Measurements from ENCODE around the gene ATP8B4. TPM values are rescaled to one million over a fixed set of nuclear protein-coding genes. Genes with fewer than 3 reads are reported as not detected.

The ATP8B4 gene
- total and polyA plus RNA-seq, 3 donors from 2014 or later: 2.4 to 6.1 (median 2.5) TPM

DNA sequence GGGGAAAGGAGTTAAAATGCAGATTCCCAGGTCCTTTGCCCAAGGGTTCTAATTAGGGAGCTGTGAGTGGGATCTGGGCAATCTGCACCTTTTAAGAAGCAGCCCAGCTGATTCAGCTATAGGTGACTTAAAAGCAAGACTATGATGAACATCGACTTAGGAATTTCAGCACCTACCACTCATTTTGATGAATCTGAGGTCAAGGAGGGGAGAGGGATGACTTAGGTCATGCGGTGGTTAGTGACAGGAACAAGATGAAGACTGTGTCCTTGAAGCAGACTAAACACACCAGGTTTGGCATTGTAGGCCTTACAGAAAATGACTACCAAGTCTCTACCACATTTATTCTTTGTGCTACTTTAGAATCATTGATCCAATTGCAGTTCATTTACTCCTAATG, 301.9 kb downstream of the ATP8B4 start:
- no peak overlapping the region for H3K27ac ChIP-seq
- TF ChIP-seq, protein P1, sequence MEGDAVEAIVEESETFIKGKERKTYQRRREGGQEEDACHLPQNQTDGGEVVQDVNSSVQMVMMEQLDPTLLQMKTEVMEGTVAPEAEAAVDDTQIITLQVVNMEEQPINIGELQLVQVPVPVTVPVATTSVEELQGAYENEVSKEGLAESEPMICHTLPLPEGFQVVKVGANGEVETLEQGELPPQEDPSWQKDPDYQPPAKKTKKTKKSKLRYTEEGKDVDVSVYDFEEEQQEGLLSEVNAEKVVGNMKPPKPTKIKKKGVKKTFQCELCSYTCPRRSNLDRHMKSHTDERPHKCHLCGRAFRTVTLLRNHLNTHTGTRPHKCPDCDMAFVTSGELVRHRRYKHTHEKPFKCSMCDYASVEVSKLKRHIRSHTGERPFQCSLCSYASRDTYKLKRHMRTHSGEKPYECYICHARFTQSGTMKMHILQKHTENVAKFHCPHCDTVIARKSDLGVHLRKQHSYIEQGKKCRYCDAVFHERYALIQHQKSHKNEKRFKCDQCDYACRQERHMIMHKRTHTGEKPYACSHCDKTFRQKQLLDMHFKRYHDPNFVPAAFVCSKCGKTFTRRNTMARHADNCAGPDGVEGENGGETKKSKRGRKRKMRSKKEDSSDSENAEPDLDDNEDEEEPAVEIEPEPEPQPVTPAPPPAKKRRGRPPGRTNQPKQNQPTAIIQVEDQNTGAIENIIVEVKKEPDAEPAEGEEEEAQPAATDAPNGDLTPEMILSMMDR (IDR thresholded peaks at IDR 0.05): no peak
- no peak for TF ChIP-seq POLR2A (IDR thresholded peaks at IDR 0.05)
- no peaks in the 10 kb centered on the region for H3K36me3 ChIP-seq (ENCODE audit: low read depth, missing control alignments)
- H3K4me1 ChIP-seq: no peaks in the 10 kb centered on the region
- H3K27me3 ChIP-seq: no peaks in the 10 kb centered on the region
- WGBS, 2 donors: 73 to 82% methylated on average over 2 of the region's 2 CpGs
- DNase-seq: no peak
- H3K4me3 ChIP-seq: no peak overlapping the region
- H3K9me3 ChIP-seq: no peaks in the 10 kb centered on the region
- intact Hi-C loops (cut with DNase I; ENCODE audit: low total_unique reads): no loop called here

DNA sequence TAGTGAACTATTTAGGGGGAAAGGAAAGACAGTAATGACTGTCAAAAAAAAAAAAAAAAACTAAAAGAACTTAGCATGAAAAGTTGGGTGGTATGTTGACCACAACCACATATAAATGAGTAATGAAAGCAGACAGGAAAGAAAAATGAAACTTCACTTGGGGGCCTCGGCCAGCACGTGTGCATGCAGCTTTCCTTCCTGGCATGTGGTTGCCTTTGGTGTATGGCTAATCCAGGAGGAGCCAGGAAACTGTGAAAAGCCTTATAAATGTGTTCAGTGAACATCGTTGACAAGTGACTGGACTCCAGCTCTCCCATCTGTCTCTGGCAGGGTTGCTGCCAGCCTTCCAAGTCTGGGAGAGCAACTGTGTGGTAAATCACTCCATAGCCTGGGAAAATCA, 303.1 kb downstream of the ATP8B4 start:
- 39 to 54% methylated on average over 3 of the region's 3 CpGs for WGBS, 2 donors
- no peak for TF ChIP-seq POLR2A (IDR thresholded peaks at IDR 0.05)
- DNase-seq: no peak
- no peaks in the 10 kb centered on the region for H3K36me3 ChIP-seq (ENCODE audit: low read depth, missing control alignments)
- no peak overlapping the region for H3K4me3 ChIP-seq
- H3K27me3 ChIP-seq: no peaks in the 10 kb centered on the region
- intact Hi-C loops (cut with DNase I; ENCODE audit: low total_unique reads): no loop called here
- H3K27ac ChIP-seq: no peak overlapping the region
- no peaks in the 10 kb centered on the region for H3K9me3 ChIP-seq
- H3K4me1 ChIP-seq: no peaks in the 10 kb centered on the region

DNA sequence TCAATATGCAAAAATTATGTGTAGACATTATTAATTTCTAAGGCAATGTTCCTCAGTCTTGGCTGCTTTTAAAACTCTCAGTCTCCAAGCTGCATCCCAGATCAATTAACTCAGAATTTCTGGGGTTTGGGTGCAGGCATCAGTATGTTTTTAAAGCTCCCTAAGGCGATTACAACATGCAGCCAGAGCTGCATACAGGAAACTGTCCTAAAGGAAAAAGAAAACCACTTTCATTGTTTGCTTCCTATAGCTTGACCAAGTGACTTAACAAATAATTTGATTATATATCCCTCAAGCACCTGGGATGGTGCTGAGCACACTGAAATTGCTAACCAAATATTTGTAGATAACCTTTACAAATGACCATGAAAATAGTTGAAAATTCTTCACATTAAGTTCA, 303.5 kb downstream of the ATP8B4 start:
- intact Hi-C loops (cut with DNase I; ENCODE audit: low total_unique reads): no loop called here
- H3K36me3 ChIP-seq (ENCODE audit: low read depth, missing control alignments): no peaks in the 10 kb centered on the region
- H3K9me3 ChIP-seq: no peaks in the 10 kb centered on the region
- 80 to 82% methylated on average over 1 of the region's 1 CpG for WGBS, 2 donors
- H3K27ac ChIP-seq: no peak overlapping the region
- no peaks in the 10 kb centered on the region for H3K27me3 ChIP-seq
- no peaks in the 10 kb centered on the region for H3K4me1 ChIP-seq
- TF ChIP-seq POLR2A (IDR thresholded peaks at IDR 0.05): no peak
- TF ChIP-seq, protein P1 (IDR thresholded peaks at IDR 0.05): no peak
- no peak for DNase-seq
- H3K4me3 ChIP-seq: no peak overlapping the region

DNA sequence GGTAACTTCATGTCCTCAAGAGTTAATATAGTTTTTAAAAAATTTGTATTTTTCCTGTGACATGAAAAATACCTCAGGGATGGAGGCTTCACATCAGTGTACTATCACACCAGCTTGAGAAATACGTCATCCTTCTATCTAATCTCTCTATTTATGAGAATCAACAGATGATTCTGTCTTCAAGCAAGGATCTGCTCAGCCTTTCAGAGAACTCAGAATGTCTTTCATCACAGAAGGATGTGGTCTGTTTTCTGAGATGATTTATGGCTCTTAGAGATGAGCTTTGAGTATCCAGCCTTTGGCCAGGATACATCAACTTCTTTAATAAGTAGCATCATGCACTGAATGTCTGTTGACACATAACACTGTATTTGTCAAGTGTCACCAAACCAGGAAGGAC, 304.3 kb downstream of the ATP8B4 start:
- H3K4me3 ChIP-seq: no peak overlapping the region
- no peaks in the 10 kb centered on the region for H3K36me3 ChIP-seq (ENCODE audit: low read depth, missing control alignments)
- no peaks in the 10 kb centered on the region for H3K4me1 ChIP-seq
- no peak for DNase-seq
- no peaks in the 10 kb centered on the region for H3K27me3 ChIP-seq
- TF ChIP-seq POLR2A (IDR thresholded peaks at IDR 0.05): no peak
- TF ChIP-seq, protein P1 (IDR thresholded peaks at IDR 0.05): no peak
- no peaks in the 10 kb centered on the region for H3K9me3 ChIP-seq
- intact Hi-C loops (cut with DNase I; ENCODE audit: low total_unique reads): no loop called here
- H3K27ac ChIP-seq: no peak overlapping the region
- 75 to 81% methylated on average over 1 of the region's 1 CpG for WGBS, 2 donors

DNA sequence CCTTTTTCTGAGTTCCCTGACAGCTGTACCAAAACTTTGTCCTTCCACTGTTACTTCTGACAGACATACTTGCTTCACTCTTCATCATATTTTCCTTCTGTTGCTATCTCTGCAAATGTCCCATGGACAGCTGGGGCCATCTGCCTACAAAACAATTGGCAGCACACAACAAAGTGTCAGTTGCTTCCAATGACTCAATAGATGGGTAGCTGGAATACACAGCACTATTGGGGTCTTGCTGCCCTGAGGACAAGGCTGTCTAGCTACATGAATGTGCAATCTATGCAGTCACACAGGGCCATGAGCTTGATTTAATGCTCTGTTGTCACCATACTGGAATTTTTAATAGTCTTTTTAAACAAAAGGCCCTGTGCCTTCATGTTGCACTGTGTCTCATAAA, 305.4 kb downstream of the ATP8B4 start:
- Histone ChIP-seq H3K4me3 (no peak overlapping the region), H3K4me1 (no peaks in the 10 kb centered on the region), H3K36me3 (ENCODE audit: low read depth, missing control alignments) (no peaks in the 10 kb centered on the region), H3K27me3 (no peaks in the 10 kb centered on the region), H3K9me3 (no peaks in the 10 kb centered on the region), H3K27ac (no peak overlapping the region)
- TF ChIP-seq POLR2A (IDR thresholded peaks at IDR 0.05): no peak
- TF ChIP-seq, protein P1 (IDR thresholded peaks at IDR 0.05): no peak
- intact Hi-C loops (cut with DNase I; ENCODE audit: low total_unique reads): no loop called here
- DNase-seq: no peak

Measured in testis (tissue), 3 donors.